Endometrial microvascular endothelial cells (primary cell): ENCODE measurements around the gene CEP112. TPM values are rescaled to one million over a fixed set of nuclear protein-coding genes. Genes with fewer than 3 reads are reported as not detected.
"Not testable (repeated sequence)": the region's sequence is repeated elsewhere in the genome, so short reads cannot be mapped to it uniquely, and the experiment has no call there.

Experiments
- in situ Hi-C: cut with HindIII; loops from 2 replicates; pipeline ENCODE4 v1.10.0; 2017; ENCODE audit warnings: low sequenced_read_pairs, low pct_unique_long_range_greater_than_20kb; ENCODE audit errors: inconsistent ontology term
- total RNA-seq: library from RNA; depleted of rRNA; stranded (reverse); fragments of >200 nt; gene quantifications from one replicate; pipeline ENCODE4 v1.2.3, GENCODE V29; 2015; ENCODE audit errors: inconsistent ontology term

The CEP112 gene
- total RNA-seq, 1 donor from 2014 or later: 3.0 TPM

- in situ Hi-C loops: no loop called here
Measured at GRCh38 chr17:66171172-66171571, 20.8 kb downstream of the CEP112 start.

GRCh38 chr17:66169839-66170238 is 22.1 kb downstream of the CEP112 start:
- in situ Hi-C loops: no loop called here

- in situ Hi-C loops: no loop called here
Measured at GRCh38 chr17:66167189-66167815, 24.6 kb downstream of the CEP112 start.

GRCh38 chr17:66165537-66166123 is 26.3 kb downstream of the CEP112 start:
- in situ Hi-C loops: no loop called here

- in situ Hi-C loops: not testable (repeated sequence)
Measured at GRCh38 chr17:66155055-66155454, 36.9 kb downstream of the CEP112 start.

- in situ Hi-C loops: no loop called here
Measured at GRCh38 chr17:66152756-66153155, 39.2 kb downstream of the CEP112 start.

GRCh38 chr17:66150708-66151107 is 41.2 kb downstream of the CEP112 start:
- in situ Hi-C loops: no loop called here

GRCh38 chr17:66149562-66149961 is 42.4 kb downstream of the CEP112 start:
- in situ Hi-C loops: no loop called here

GRCh38 chr17:66146394-66146793 is 45.5 kb downstream of the CEP112 start:
- in situ Hi-C loops: no loop called here

GRCh38 chr17:66143657-66144282 is 48.2 kb downstream of the CEP112 start:
- in situ Hi-C loops: no loop called here

GRCh38 chr17:66142428-66142827 is 49.5 kb downstream of the CEP112 start:
- in situ Hi-C loops: no loop called here

- in situ Hi-C loops: no loop called here
Measured at GRCh38 chr17:66138120-66138519, 53.8 kb downstream of the CEP112 start.

- in situ Hi-C loops: no loop called here
Measured at GRCh38 chr17:66135896-66136295, 56.0 kb downstream of the CEP112 start.

- in situ Hi-C loops: no loop called here
Measured at GRCh38 chr17:66135219-66135618, 56.7 kb downstream of the CEP112 start.

- in situ Hi-C loops: no loop called here
Measured at GRCh38 chr17:66129759-66130158, 62.2 kb downstream of the CEP112 start.

GRCh38 chr17:66126231-66126630 is 65.7 kb downstream of the CEP112 start:
- in situ Hi-C loops: no loop called here

- in situ Hi-C loops: no loop called here
Measured at GRCh38 chr17:66123163-66123562, 68.8 kb downstream of the CEP112 start.

- in situ Hi-C loops: no loop called here
Measured at GRCh38 chr17:66115246-66115645, 76.7 kb downstream of the CEP112 start.

- in situ Hi-C loops: no loop called here
Measured at GRCh38 chr17:66114609-66115008, 77.3 kb downstream of the CEP112 start.

- in situ Hi-C loops: no loop called here
Measured at GRCh38 chr17:66107731-66108130, 84.2 kb downstream of the CEP112 start.
